Ascending aorta (tissue), 2 donors: ENCODE data around the gene PGBD5. TPM values are rescaled to one million over a fixed set of nuclear protein-coding genes. Genes with fewer than 3 reads are reported as not detected.
A peak's percentile ranks its signal among the peaks of the same experiment; 100 is the strongest.

Experiments used
- DNase-seq, 2 donors: peaks; one replicate each; pipeline ENCODE4 v3.0.0-alpha.2; 2019; ENCODE audit warnings: low spot score in 2 of 2
- H3K27ac ChIP-seq, 2 donors: fragments of 200-600 bp; sonication (generic); one replicate each; pipeline ENCODE4 v1.5.1; 2016 to 2017; ENCODE audit warnings: mild to moderate bottlenecking in 1 of 2
- H3K27me3 ChIP-seq: fragments of 200-600 bp; sonication (generic); one replicate; pipeline ENCODE4 v1.5.1; 2017
- H3K36me3 ChIP-seq, 2 donors: fragments of 200-600 bp; sonication (generic); one replicate each; pipeline ENCODE4 v1.5.1; 2016
- H3K4me1 ChIP-seq, 2 donors: fragments of 200-600 bp; sonication (generic); one replicate each; pipeline ENCODE4 v1.5.1; 2016 to 2017; ENCODE audit warnings: mild to moderate bottlenecking in 1 of 2
- H3K4me3 ChIP-seq, 2 donors: fragments of 200-600 bp; sonication (generic); one replicate each; pipeline ENCODE4 v1.5.1; 2016 to 2017; ENCODE audit warnings: mild to moderate bottlenecking in 1 of 2
- H3K9me3 ChIP-seq, 2 donors: fragments of 200-600 bp; sonication (generic); one replicate each; pipeline ENCODE4 v1.5.1; 2016
- intact Hi-C: fragments of 100-400 bp; cut with DNase I; formaldehyde crosslinking; loops from one replicate; pipeline ENCODE4 v1.15.1; 2023
- total RNA-seq: library from RNA; depleted of rRNA; stranded (reverse); fragments of >200 nt; gene quantifications from one replicate; pipeline ENCODE4 v1.1.0, GENCODE V29; 2016
- TF ChIP-seq, protein P1 (sequence below), 3 experiments: fragments of 200-600 bp in 2 of 3; fragments of 450-650 bp in 1 of 3; sonication (generic) in 2 of 3; IDR thresholded peaks; one replicate each; pipeline ENCODE4 v1.5.1; 2016 to 2019; ENCODE audit warnings: antibody characterized with exemption in 3 of 3, mild to moderate bottlenecking in 1 of 3, moderate library complexity in 1 of 3

Gene PGBD5
- total RNA-seq, 1 donor from 2014 or later, result not detected

DNA sequence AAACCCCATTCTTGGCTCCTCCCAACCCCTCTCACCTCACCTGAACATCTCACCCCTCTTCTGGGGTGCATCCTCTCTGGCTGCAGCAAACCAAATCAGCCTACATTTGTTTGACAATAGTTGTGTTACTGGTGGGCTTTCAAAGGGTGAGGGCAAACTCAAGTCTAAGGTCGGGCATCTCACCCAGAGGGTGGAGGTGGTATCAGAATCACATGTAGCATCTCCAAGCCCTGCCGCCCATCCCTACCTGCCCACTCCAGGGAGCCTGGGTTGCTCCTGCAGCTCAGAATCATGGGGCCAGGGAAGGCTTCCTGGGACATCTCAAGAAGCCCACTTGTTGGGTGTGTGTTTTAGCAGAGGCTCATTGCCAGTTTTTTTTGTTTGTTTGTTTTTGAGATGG, 35.8 kb downstream of the PGBD5 start:
- DNase-seq, result peak in 1 of 2 donors; percentile 50

DNA sequence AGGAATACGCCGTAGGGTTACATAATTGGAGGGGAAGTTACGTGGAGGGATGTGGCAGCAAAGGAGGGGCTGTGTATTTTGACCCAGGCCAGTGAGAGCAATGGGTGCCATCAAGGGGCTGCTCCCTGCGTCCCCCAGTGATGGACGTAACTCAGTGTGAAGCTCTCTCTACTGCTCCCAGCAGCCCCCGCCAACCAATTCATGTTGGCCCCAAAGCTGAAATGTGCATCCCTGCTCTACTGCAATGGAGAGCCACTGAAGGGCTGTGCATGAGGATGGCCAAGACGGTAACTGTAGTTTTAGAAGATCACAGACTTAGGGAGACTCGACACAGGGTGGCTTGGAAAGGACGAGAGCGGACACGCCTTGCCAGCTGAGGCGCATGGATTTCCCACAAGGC, 38.3 kb downstream of the PGBD5 start:
- Histone ChIP-seq H3K36me3 (no peaks in the 10 kb centered on the region), H3K4me3 (no peak overlapping the region), H3K9me3 (no peaks in the 10 kb centered on the region), H3K27ac (no peak overlapping the region), H3K4me1 (no peaks in the 10 kb centered on the region), H3K27me3 (no peaks in the 10 kb centered on the region)
- intact Hi-C loops, result no loop called here
- DNase-seq, result no peak
- TF ChIP-seq, protein P1, sequence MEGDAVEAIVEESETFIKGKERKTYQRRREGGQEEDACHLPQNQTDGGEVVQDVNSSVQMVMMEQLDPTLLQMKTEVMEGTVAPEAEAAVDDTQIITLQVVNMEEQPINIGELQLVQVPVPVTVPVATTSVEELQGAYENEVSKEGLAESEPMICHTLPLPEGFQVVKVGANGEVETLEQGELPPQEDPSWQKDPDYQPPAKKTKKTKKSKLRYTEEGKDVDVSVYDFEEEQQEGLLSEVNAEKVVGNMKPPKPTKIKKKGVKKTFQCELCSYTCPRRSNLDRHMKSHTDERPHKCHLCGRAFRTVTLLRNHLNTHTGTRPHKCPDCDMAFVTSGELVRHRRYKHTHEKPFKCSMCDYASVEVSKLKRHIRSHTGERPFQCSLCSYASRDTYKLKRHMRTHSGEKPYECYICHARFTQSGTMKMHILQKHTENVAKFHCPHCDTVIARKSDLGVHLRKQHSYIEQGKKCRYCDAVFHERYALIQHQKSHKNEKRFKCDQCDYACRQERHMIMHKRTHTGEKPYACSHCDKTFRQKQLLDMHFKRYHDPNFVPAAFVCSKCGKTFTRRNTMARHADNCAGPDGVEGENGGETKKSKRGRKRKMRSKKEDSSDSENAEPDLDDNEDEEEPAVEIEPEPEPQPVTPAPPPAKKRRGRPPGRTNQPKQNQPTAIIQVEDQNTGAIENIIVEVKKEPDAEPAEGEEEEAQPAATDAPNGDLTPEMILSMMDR (IDR thresholded peaks at IDR 0.05), result no peak

More for the DNA sequence above, 35.8 kb downstream of the PGBD5 start:
- Histone ChIP-seq H3K4me3 (no peak overlapping the region), H3K27ac (no peak overlapping the region), H3K36me3 (no peaks in the 10 kb centered on the region), H3K27me3 (no peaks in the 10 kb centered on the region), H3K9me3 (no peaks in the 10 kb centered on the region), H3K4me1 (no peaks in the 10 kb centered on the region)
- intact Hi-C loops, result no loop called here
- TF ChIP-seq, protein P1 (IDR thresholded peaks at IDR 0.05), result no peak

DNA sequence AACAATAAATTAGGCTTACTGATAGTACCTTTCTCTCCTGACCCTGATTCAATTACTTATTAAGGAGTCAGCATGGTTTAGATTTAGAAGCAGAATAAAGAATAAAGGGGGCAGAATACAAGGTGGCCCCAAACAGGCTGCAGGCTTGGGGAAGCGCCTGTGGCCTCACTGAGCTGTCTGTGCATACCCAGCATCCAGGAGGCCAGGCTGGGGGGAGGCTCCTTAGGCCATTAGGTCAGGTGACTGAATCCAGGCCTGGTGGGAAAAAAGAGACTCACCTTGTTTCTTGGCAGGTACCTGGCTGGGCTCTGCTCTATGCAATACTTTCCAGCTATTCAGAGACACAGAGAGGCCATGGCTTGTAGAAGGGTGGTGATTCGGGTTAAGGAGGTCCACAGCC, 38.8 kb downstream of the PGBD5 start:
- no peaks in the 10 kb centered on the region for H3K9me3 ChIP-seq
- no peak overlapping the region for H3K4me3 ChIP-seq
- no peaks in the 10 kb centered on the region for H3K27me3 ChIP-seq
- no peaks in the 10 kb centered on the region for H3K36me3 ChIP-seq
- DNase-seq, result peak in 1 of 2 donors; percentile 40
- H3K27ac ChIP-seq, result no peak overlapping the region
- no peaks in the 10 kb centered on the region for H3K4me1 ChIP-seq
- TF ChIP-seq, protein P1 (IDR thresholded peaks at IDR 0.05), result no peak
- intact Hi-C loops, result no loop called here

DNA sequence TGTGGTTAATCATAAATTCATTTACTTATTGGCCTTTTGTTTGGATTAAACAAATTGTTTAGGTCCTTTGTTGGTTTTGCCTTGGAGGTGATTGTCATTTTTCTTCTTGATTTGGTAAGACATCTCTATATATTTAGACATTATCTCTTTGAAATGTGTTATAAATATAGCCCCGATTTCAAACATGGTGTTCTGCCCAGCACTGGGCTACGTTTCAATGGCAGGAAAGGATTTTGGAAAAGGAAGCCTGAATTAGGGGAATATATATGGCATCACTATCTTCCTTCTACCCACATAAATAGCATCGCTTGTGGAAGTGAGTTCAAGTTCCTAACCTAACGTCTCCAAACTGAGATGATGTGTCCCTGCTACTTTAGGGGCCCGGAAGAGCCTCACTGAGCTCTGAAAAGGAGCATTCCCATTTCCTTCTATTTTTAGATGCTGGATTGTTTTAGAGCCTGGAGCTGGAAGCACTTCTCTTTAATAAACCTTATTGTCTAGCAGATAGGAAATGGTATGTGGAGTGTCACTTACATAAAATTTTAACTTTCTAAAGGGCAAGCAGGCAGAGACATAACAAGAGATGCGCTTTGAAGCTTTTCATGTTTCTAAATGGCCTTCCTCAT, 39.4 kb downstream of the PGBD5 start:
- no peaks in the 10 kb centered on the region for H3K9me3 ChIP-seq
- TF ChIP-seq, protein P1 (IDR thresholded peaks at IDR 0.05), result no peak
- no peaks in the 10 kb centered on the region for H3K27me3 ChIP-seq
- no peak overlapping the region for H3K4me3 ChIP-seq
- H3K27ac ChIP-seq, result no peak overlapping the region
- no peak for DNase-seq
- no peaks in the 10 kb centered on the region for H3K4me1 ChIP-seq
- H3K36me3 ChIP-seq, result no peaks in the 10 kb centered on the region
- intact Hi-C loops, result no loop called here

DNA sequence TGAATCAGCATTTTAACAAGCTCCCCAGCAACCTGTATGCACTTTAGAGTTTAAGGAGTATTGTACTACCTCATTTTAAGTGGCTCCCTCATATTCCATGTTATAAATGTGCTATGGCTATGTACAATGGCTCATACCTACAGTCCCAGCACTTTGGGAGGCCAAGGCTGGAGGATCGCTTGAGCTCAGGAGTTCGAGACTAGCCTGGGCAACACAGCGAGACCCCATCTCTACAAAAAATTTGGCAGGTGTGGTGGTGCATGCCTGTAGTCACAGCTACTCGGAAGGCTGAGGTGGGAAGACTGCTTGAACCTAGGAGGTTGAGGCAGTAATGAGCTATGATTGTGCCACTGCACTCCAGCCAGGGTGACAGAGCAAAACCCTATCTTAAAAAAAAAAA, 40.2 kb downstream of the PGBD5 start:
- no peaks in the 10 kb centered on the region for H3K36me3 ChIP-seq
- no peak for DNase-seq
- no peak overlapping the region for H3K4me3 ChIP-seq
- H3K4me1 ChIP-seq, result no peaks in the 10 kb centered on the region
- TF ChIP-seq, protein P1 (IDR thresholded peaks at IDR 0.05), result no peak
- no peaks in the 10 kb centered on the region for H3K9me3 ChIP-seq
- H3K27me3 ChIP-seq, result no peaks in the 10 kb centered on the region
- intact Hi-C loops, result no loop called here
- no peak overlapping the region for H3K27ac ChIP-seq

DNA sequence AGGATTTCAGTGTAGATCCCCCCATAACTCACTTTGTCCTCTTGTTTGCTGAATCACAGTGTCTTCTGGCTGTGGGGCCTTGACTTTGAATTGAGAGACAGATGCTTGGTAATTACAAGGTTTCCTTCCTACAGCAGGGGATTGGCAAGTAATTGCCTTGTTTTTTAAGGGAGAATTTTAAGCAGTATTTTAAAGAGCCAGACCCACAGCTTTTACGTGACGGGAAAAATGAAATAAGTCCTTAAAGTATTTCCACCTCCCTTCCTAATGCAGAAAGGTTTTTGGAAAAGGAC, 41.0 kb downstream of the PGBD5 start:
- Histone ChIP-seq H3K4me1 (no peaks in the 10 kb centered on the region), H3K36me3 (no peaks in the 10 kb centered on the region), H3K4me3 (no peak overlapping the region), H3K9me3 (no peaks in the 10 kb centered on the region), H3K27me3 (no peaks in the 10 kb centered on the region), H3K27ac (no peak overlapping the region)
- TF ChIP-seq, protein P1 (IDR thresholded peaks at IDR 0.05), result no peak
- no peak for DNase-seq
- intact Hi-C loops, result no loop called here
